Endometrial microvascular endothelial cells (primary cell): Measurements from ENCODE around the gene SLC27A5. TPM values are rescaled to one million over a fixed set of nuclear protein-coding genes. Genes with fewer than 3 reads are reported as not detected.
"Not testable (repeated sequence)": the region's sequence is repeated elsewhere in the genome, so short reads cannot be mapped to it uniquely, and the experiment has no call there.

Source experiments
- in situ Hi-C: cut with HindIII; loops from 2 replicates; pipeline ENCODE4 v1.10.0; 2017; ENCODE audit warnings: low sequenced_read_pairs, low pct_unique_long_range_greater_than_20kb; ENCODE audit errors: inconsistent ontology term
- total RNA-seq: library from RNA; depleted of rRNA; stranded (reverse); fragments of >200 nt; gene quantifications from one replicate; pipeline ENCODE4 v1.2.3, GENCODE V29; 2015; ENCODE audit errors: inconsistent ontology term

SLC27A5 gene
- total RNA-seq, 1 donor from 2014 or later: 13.9 TPM

DNA sequence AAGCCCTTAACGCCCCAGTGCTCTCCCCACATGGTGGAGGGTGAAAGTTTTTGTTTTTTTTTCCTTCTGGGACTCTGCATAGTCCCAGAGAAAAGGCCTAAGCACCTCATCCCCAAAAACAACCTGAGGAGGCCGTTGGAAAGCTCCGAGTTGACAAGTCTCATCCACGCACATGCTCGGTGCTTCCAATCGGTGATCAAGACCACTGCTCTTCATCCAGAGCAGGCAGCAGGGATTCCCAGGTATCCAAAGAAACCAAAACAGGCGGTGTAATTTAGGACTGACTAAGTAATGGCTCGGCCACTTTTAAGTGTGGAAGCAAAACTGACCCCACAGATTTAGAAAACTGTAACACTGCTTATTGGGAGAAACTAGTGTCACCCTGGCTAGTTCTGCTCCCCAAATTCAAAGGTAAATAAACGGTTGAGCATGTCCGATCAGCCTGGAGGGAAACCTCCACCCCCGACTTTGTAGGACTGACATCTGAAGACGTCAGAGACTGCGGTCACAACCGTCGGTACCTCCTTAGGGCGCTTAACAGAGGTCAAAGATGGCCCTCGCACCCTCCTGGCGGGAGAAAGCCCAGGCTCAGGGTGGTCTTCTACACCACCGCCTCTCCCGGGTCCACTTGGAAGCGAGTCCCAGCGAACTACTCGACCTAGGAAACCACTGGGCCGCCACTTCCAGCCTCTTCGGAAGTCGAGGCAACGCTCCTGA is 36.6 kb downstream of the SLC27A5 start:
- in situ Hi-C loops: no loop called here

DNA sequence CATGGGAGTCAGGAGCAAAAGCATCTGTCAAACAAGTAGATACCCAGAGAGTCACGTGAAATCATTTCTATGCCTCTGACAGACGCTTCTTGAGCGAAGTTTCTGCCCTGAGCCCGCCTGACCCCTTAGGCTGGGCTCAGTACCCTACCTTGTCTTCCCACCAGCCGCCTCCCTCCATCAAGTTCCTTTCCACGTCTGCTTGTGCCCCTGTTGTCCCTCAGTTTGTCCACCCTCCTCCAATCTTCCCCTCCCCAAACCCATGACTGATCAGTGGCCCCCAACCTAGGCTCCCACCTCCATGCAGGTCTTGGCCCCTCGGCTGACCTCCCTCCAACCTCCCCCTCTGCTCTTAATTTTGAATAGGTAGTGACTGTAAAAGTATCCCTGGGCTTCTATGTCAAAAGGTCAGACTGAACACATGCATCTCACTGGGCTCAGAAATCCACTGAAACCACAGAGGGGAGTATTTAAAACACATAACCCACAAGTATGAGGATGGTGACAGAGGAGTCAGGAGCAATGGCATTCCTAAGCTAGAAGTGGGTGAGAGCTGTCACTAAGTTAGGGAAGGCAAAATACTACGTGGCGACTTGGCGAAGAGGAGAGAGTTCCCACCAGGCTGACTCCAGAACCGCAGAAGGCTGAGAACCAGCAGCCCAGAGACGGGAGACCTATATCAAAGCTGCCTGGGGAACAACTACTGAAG is 37.3 kb downstream of the SLC27A5 start:
- in situ Hi-C loops: no loop called here

DNA sequence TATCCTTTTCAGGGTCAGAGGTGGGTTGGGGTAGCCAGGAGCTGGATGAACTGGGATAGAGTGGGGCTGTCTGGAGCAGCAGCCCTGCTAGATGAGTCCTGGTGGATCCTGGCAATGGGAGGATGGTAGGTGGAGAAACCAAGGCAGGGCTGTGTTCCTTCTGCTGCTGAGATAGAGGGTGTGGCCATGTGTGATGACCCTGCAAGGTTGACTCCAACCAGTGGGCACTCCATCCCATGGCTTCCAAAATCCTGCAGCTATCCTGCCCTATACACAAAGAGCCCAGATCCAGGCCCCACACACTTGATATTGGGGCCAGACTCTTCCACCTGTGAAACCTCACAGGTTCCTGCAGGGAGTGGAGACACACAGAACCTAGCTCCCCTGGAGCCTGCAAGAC is 38.0 kb downstream of the SLC27A5 start:
- in situ Hi-C loops: no loop called here

DNA sequence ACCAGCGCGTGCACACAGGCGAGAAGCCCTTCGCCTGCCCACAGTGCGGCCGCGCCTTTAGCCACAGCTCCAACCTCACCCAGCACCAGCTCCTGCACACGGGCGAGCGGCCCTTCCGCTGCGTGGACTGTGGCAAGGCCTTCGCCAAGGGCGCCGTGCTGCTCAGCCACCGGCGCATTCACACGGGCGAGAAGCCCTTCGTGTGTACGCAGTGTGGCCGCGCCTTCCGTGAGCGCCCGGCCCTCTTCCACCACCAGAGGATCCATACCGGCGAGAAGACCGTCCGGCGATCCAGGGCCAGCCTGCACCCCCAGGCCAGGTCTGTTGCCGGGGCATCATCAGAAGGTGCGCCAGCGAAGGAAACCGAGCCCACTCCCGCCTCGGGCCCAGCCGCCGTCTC is 40.1 kb downstream of the SLC27A5 start:
- in situ Hi-C loops: no loop called here

DNA sequence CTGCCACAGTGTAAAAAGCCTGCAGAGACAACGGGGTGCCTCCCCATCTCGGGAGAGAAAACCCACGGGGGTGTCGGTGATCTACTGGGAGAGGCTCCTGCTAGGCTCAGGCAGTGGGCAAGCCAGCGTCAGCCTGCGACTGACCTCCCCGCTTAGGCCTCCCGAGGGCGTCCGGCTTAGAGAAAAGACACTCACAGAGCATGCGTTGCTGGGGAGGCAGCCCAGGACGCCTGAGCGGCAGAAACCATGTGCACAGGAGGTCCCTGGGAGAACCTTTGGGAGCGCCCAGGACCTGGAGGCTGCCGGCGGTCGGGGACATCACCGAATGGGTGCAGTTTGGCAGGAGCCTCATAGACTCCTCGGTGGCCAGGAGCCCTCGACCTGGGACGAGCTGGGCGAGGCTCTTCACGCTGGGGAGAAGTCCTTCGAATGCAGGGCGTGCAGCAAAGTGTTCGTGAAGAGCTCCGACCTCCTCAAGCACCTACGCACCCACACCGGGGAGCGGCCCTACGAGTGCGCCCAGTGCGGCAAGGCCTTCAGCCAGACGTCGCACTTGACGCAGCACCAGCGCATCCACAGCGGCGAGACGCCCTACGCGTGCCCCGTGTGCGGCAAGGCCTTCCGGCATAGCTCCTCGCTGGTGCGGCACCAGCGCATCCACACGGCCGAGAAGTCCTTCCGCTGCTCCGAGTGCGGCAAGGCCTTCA is 40.8 kb downstream of the SLC27A5 start:
- in situ Hi-C loops: not testable (repeated sequence)

DNA sequence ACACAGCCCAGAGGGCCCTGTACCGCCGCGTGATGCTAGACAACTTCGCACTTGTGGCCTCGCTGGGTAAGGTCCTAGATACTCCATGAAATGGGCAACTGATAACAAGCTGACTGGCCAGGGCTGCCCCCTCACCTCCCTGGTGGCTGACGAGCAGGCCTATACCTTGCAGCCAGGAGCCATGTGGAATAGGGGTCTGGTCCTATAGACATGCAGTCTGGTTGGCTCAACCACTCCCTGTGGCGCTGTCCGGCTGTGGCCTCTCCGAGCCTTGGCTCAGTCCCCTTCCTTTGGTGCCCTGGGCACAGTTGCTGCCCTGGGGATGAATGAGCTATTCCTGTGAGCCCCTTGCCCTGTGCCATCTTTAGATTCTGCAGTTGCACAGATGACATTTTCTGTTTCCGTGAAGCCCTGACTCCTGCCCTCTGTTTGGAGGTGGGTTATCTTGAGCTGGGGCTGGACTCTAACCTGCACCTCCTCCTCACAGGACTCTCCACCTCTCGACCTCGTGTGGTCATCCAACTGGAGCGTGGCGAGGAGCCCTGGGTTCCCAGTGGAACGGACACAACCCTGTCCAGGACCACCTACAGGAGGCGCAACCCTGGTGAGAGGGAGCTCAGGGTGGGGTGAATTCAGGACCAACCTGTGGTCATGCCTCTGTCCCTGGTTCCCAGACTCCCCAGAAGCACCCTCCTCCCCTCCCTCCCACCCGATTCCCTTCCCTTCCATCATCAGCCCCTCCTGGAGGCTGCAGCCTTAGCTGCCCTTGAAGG is 42.4 kb downstream of the SLC27A5 start:
- in situ Hi-C loops: no loop called here

DNA sequence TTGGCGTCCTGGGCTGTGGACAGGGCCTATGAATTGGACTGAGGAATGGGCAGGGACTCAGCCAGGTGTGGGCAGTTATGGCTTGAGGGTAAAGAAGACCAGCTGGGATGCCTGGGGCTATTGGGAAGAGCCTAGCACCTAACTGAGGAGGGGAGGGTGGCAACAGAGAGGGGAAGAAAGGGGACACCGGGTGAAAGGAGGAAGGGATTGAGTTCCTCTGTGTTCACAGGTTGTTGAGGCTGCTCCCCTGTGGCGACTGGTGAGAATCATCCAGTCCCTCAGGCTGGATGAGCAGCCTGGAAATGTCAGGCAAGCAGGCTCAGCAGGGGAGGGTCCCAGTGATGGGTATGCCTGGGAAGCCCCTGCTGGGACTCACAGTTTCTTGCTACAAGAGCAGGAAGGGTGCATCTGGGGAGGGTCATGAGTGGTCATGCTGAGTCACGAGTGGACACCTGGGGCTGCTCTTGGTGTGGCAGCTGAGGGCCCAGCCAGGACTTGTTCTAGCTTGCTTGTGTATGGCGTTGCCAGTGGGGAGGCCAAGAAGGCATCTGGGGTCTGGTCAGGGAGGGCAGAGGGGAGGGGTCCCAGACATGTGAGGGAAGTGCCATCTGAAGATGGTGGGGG is 43.5 kb downstream of the SLC27A5 start:
- in situ Hi-C loops: no loop called here

DNA sequence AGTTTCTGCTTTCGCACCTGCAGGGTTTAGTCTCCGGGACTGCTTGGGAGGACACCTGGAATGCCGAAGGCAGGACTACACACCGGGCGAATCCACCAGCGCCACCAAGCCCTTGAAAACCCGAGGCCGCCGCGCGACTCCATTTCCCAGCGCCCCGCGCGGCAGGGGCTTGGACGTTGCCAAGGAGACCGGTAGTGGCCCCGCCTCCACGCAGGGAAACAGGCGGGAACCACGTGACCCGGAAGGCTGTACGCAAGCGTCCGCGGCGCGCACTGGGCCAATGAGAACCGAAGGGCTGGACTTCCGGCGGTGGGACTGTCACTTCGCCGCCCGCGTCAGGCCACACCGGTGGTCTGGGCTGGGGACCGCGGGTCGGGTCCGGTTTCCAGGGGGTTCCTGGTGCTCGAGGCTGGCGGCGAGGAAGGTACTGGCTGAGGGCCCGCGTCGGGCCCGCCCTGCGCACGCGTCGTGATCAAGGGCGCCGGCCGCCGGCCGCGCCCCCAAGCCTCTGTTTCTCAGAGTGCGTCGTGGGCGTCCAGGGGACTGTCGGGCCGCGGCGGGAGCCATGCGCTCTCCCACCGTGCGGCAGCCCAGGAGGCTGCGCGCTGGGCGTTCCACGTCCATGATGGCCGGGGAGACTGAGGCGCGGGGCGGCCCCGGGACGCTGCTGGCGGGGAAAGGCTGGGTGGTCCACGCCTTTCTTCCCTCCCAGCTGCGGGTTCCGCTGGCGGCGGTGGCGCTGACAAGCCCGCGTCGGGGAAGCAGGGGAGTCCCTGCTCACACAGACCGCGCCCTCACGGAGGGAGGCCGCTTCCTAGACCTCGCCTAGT is 44.8 kb downstream of the SLC27A5 start, which contains the start of gene ZNF324:
TSS of gene ZNF324 (plus strand) at position 321 of the 830 bp plus-strand sequence. CDS start 2,106 bp downstream, outside the sequence.
- in situ Hi-C loops: no loop called here

DNA sequence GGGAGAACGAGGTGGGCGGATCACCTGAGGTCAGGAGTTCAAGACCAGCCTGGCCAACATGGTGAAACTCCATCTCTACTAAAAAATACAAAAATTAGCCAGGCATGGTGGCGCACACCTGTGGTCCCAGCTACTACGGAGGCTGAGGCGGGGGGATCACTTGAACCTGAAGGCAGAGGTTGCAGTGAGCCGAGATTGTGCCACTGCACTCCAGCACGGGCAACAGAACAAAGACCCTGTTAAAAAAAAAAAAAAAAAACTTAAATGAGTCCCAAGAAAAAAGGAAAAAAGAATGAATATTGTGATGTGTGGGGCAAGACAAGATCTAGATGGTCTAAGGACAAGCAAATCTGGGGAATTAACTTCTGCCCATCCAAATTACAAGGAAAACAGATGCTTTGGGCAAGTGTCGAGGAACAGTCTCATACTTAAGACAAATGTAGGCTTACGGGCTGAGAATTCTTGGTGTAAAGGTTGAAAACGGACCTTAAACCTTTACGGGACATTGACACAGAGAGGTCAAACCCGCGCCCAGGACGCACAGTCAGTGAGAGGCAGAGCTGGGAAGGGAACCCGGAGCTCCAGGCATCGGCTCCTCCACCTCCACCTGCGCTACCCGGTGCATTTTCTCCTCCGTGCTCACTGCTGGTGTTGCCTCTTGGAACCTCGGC is 45.6 kb downstream of the SLC27A5 start:
- in situ Hi-C loops: no loop called here

DNA sequence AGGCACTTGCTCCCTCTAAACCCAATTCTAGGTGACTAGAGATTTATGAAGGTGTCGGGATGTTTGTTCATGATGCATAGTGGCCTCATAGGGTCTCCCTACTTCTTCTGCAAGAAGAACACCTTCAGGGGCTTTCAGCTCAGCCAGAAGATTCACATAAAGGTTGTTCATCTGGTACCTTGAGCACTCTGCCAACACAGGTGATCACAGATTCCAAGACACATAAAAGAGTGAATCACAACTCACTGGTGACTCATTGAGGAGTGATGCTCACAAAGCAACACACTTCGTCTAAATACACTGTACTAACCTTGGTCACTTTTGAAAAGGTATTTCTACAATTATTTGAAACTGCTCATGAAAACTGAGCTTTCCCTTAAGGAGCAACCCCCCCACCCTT is 51.8 kb downstream of the SLC27A5 start:
- in situ Hi-C loops: no loop called here

DNA sequence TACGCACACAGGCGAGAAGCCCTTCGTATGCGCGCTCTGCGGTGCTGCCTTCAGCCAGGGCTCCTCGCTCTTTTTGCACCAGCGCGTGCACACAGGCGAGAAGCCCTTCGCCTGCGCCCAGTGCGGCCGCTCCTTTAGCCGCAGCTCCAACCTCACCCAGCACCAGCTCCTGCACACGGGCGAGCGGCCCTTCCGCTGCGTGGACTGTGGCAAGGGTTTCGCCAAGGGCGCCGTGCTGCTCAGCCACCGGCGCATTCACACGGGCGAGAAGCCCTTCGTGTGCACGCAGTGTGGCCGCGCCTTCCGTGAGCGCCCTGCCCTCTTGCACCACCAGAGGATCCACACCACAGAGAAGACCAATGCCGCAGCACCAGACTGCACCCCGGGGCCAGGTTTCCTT is 55.7 kb downstream of the SLC27A5 start:
- in situ Hi-C loops: no loop called here

DNA sequence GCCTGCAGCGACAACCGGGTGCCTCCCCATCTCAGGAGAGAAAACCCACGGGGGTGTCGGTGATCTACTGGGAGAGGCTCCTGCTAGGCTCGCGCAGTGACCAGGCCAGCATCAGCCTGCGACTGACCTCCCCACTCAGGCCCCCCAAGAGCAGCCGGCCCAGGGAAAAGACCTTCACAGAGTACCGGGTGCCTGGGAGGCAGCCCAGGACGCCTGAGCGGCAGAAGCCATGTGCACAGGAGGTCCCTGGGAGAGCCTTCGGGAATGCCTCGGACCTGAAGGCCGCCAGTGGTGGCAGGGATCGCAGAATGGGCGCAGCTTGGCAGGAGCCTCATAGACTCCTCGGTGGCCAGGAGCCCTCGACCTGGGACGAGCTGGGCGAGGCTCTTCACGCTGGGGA is 56.5 kb downstream of the SLC27A5 start:
- in situ Hi-C loops: no loop called here

DNA sequence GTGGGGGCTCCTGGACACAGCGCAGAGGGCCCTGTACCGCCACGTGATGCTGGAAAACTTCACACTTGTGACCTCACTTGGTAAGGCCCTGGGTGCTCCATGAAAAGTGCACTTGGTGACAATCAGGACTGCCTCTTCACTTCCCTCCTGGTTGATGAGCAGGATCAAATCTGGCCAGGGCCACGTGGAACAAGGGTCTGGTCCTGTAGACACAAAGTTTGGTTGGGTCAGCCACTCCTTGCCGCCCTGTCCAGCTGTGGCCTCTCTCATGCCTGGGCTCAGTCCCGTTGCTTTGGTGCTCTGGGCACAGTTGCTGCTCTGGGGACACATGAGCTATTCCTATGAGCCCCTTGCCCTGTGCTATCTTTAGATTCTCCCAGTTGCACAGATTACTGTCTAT is 58.0 kb downstream of the SLC27A5 start:
- in situ Hi-C loops: no loop called here

DNA sequence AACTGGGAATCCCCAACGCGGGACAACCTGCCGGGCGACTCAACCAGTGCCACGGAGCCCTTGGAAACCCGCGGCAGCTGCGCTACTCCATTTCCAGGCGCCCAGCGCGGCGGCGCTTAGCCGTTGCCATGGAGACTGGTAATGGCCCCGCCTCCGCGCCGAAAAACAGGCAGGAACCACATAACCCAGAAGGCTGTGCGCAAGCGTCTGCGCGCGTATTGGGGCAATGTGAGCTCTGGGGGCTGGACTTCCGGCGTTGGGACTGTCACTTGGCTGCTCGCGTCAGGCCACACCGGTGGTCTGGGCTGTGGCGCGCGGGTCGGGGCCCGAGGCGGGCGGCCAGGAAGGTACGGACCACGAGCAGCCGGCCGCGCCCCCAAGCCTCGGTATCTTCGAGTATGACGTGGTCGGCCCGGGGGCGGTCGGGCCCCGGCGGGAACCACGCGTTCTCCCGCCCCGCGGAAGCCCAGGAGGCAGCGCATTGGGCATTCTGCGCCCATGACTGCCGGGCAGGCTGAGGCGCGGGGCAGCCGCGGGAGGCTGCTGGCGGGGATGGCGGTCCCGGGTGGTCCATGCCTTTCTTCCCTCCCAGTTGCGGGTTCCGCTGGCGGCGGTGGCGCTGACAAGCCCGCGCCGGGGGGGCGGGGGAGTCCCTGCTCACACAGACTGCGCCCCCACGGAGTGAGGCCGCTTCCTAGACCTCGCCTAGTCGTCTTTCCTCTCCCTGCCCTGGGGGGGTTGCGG is 60.3 kb downstream of the SLC27A5 start, which contains the start of gene ZNF324B:
TSS of gene ZNF324B (plus strand) at position 265 of the 744 bp plus-strand sequence. CDS start 2,080 bp downstream, outside the sequence.
- in situ Hi-C loops: no loop called here

DNA sequence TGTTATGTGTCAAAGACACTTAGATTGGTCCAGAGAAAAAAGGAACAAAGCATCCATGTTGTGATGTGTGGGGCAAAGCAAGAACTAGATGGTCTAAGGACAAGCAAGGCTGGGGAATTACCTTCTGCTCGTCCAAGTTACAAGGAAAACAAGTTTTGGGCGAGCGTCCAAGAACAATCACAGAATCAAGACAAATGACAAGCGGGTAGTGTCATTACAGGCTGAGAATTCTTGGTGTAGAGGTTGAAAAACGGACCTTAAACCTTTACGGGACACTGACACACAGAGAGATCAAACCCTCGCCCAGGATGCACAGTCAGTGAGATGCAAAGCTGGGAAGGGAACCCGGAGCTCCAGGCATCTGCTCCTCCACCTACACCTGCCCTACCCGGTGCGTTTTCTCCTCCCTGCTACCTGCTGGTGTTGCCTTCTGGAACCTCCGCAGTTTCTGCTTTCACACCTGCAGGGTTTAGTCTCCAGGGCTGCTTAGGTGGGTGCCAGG is 60.9 kb downstream of the SLC27A5 start:
- in situ Hi-C loops: no loop called here

DNA sequence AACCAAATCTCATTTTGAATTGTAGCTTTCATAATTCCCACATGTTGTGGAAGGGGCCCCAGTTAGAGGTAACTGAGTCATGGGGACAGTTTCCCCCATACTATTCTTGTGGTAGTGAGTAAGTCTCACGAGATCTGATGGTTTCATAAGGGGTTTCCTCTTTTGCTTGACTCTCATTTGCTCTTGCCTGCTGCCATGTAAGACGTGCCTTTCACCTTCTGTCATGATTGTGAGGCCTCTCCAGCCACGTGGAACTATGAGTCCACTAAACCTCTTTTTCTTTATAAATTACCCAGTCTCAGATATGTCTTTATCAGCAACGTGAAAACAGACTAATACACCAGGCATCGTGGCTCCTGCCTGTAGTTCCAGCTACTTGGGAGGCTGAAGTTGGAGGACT is 61.8 kb downstream of the SLC27A5 start:
- in situ Hi-C loops: not testable (repeated sequence)
